GM19328 (cell line): Measurements from ENCODE around the gene DUSP12.
"Not testable (repeated sequence)": the region's sequence is repeated elsewhere in the genome, so short reads cannot be mapped to it uniquely, and the experiment has no call there.

Experiments used
- ATAC-seq: cut with Tn5 transposase; IDR thresholded peaks from one replicate; pipeline ENCODE4 v1.9.1; 2021; ENCODE audit warnings: mild to moderate bottlenecking, moderate library complexity; ENCODE audit not compliant: unreplicated experiment

Gene DUSP12

GRCh38 chr1:161768986-161769672, 19.5 kb downstream of the DUSP12 start:
- no peak for ATAC-seq

DNA sequence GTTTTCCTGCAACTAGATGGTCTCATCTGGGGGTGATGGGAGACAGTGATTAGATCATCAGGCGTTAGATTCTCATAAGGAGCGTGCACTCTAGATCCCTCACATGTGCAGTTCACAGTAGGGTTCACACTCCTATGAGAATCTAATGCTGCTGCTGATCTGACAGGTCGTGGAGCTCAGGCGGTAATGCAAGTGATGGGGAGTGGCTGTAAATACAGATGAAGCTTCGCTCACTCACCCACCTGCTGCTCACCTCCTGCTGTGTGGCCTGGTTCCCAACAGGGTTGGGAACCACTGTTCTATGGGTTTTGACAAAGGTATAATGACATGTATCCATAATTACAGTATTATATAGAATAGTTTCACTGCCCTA, 20.1 kb downstream of the DUSP12 start:
- not testable (repeated sequence) for ATAC-seq

DNA sequence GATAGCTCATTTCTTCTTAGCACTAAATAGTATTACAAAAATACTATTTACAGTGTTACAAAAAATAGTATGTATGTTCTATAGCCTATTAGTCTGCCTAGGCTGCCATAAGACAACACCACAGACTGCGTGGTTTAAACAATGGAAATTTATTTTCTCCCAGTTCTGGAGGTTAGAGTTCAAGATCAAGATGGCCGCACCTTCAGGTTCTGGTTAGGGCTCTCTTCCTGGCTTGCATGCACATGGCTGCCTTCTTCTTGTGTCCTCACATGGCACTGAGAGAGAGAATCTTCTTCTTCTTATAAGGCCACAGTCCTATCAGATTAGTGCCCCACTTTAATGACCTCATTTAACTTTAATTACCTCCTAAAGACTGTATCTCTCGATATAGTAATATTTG, 20.7 kb downstream of the DUSP12 start:
- no peak for ATAC-seq

- ATAC-seq = no peak
These were observed 21.6 kb downstream of the DUSP12 start for GRCh38 chr1:161771161-161771560.

GRCh38 chr1:161771973-161772372, 22.4 kb downstream of the DUSP12 start:
- no peak for ATAC-seq

DNA sequence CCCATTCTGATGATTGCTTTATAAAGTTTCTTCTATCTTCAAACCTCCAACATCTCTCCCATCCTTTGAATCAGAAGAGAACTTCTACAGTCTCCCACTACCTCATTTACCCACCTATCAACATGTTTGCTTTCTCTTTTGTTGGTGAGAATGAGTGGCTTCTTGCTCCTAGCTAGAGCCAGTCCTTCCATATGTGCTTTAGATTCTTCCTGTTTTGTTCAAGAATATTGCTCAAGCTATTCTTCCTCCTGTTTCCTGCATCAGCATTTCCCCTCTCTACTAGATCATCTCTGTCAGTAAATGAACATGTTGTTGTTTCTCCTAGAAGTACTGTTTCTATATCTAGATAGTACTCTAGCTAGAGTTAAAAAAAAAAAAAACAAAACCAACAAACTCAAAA, 22.8 kb downstream of the DUSP12 start:
- ATAC-seq = no peak

DNA sequence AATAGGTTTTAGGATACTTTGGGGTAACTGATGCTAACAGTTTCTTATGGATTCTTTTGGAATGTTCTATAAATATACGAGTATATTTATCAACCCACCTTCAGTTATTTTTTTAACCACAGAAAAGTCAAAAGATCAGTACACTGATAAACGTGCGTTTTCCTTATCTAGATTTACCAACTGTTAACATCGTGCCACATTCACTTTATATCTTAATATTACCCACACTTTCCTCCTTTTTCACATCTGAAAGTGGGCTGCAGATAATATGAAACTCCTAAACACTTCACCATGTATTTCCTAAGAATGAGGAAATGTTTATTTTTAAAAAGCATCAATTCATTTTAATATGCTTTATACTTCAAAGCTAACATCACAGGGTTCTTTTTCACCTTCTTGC, 24.2 kb downstream of the DUSP12 start:
- ATAC-seq = no peak

DNA sequence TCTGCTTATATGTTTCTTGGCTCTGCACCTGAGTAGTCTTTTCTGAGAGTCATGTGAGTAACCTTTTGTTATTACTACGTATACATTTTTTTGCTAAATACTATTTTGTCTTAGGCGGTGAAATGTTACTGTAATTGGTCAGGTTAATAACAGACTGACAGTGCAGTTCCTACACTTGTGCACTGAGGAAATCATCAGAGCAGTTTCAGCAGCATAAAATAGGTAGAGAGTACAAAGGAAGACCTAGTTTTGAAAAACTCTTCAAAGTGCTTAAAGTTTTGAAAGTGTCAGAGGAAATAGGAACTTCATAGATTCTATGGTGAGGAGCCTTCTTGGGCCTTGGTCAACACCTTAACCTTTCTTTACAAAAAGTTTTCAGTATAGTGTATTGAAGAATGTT, 27.7 kb downstream of the DUSP12 start:
- no peak for ATAC-seq

- no peak for ATAC-seq
These were observed 28.9 kb downstream of the DUSP12 start for GRCh38 chr1:161778522-161778921.

DNA sequence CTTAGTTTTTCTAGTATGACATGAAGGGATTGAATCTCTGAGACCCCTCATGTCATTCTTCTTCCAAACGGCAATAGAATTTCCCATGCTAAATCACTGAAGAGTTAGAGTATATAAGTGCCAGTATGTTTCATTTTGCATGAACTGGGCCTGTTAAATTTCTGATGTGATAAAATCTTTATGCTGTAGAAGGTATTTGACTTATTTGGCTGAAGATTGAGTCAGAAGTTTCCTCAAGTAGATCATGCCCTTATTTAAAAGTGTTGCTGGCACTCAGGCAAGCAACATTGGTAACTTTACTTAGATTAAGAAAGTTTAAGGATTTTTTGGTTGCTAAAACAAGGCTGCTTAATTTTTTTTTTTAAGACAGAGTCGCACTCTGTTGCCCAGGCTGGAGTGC, 29.8 kb downstream of the DUSP12 start:
- ATAC-seq = no peak

DNA sequence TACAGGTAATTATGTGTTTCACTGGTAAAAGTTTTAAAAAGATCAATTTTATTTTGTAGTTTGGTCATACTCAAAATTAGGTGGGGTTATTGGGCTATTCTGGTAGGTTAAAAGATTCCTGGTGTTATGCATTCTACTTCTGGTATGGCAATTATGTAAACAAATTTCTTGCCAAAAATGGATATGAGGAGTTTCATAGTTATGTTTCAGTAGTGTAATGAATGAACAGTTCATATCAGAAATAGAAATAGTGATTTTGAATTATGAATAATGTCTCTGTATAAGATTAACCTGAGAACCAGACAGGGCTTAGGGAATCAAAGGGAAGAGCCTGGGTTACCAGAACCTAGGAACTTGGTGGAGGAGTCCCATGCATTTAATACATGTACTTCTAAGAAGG, 32.4 kb downstream of the DUSP12 start:
- no peak for ATAC-seq

DNA sequence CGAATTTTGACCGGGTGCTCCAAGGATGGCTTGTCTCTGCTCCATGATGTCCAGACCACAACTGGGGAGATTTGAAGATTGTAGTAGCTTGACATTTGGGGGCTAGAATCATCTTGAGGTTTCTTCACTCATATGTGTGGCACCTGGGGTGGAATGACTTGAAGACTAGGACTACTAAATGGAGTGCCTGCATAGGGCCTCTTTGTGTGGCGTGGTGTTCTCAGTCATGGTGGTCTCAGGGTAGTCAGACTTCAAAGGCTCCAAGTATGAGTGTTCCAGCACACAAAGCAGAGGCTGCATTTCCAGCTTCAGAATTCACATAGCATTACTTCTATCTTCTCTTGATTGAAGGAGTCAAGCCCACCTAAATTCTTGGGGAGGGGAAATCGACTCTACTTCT, 33.3 kb downstream of the DUSP12 start:
- ATAC-seq = no peak

GRCh38 chr1:161784968-161785367, 35.4 kb downstream of the DUSP12 start:
- ATAC-seq = no peak

DNA sequence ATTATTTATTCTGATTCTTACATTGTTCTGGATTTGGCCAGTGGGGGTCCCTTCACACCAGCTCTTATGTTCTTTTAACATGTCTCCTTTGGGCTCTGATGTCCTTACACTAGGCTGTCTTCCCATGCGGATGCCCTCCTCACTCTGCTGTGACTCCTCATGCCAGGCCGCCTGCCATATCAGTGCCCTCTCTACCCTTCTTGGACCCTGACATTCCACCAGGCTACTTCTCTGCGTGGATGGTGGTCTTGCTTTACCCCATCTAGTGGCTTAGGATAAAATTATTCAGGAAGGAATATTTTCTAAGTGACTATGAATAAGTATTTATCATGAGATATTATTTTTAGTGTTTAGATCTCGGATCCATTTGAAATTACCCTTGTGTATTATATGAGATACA, 37.8 kb downstream of the DUSP12 start:
- no peak for ATAC-seq

DNA sequence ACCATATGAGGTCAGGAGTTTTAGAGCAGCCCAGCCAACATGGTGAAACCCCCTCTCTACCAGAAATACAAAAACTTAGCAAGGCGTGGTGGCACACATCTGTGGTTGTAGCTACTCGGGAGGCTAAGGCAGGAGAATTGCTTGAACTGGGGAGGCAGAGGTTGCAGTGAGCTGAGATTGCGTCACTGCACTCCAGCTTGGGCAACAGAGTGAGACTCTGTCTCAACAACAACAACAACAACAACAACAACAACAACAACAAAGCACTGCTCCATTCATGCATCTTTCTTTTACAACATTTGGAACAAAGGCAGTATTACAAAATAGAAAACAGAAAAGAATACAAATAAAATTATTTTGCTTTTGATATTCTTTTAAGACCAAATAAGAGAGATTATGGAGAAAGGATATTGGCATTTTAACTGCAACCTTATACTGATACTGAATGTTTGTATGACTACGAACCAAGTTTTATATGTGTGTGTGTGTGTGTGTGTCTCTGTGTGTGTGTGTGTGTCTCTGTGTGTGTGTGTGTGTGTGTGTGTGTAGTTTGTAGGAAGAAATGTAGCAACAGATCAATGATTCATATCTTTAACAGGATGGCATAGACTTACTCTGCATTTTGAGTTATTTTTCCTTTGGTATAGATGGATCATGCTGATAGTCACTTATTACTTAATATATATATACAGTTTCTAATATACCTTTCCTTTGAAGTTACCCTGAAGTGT, 41.2 kb downstream of the DUSP12 start:
- ATAC-seq = no peak

DNA sequence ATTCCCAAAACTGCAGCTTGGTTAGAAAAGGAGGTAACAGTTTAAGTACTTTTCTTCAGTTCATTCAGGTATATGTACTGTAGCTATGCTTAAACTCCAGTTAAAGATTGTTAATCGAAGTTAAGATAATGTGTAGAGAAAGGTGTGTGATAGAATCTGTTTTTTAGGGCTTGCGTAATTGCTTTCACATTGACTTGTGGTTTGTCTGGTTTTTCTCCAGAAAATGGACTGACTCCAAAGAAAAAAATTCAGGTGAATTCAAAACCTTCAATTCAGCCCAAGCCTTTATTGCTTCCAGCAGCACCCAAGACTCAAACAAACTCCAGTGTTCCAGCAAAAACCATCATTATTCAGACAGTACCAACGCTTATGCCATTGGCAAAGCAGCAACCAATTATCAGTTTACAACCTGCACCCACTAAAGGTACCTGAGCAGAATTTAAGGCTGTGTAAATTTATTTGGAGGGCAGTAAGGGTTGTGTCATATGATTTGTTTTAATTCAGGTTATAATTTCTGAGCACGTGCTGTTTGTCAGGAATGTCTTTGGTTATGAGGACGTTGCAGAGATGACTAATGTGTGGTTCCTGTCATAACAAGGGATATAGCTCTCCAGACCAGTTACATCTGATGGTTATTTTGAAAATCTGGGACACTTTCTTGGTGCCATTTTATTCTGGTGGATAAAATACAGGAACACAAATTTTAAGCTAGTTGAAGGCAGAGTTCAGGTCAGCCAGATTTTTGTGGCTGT, 42.5 kb downstream of the DUSP12 start:
- ATAC-seq = no peak

GRCh38 chr1:161792740-161793139, 43.2 kb downstream of the DUSP12 start:
- ATAC-seq = no peak

DNA sequence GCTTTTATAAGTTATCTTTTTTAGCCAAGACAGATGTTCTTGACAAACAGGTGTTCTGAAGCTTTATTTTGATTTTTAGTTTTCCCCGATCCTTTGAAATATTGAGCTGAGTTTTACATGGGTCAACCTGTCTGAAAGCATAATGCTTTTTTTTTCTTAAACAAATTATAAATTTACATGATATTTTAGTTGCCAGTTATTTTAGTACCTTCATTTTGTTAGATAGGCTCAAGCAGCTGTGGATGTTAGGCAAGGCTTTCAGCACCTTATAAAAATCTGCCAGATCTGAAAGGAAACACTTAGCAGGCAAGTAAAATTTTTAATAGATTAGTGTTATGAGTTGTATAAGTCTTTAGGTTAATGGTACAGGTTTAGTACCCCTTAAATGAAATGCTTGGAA, 50.2 kb downstream of the DUSP12 start:
- ATAC-seq = no peak

GRCh38 chr1:161801955-161802354, 52.4 kb downstream of the DUSP12 start:
- no peak for ATAC-seq

DNA sequence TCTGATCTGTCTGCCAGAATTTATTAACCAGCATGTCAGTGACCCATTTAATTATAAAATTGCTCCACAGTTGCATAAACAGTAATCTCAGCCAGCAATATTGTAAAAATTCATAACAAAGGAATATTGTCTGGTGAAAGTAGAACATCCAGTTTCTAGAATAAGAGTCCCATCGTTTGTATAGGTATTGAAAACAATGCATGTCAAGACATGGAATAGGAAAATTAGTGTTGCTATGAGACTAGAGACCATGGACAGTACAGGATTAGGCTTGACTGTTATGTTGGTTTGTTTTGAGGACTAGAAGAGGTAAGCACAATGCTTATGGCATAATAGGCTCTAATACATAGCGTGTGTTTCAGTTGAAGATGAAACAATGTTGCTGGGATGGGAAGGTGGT, 53.6 kb downstream of the DUSP12 start:
- no peak for ATAC-seq

DNA sequence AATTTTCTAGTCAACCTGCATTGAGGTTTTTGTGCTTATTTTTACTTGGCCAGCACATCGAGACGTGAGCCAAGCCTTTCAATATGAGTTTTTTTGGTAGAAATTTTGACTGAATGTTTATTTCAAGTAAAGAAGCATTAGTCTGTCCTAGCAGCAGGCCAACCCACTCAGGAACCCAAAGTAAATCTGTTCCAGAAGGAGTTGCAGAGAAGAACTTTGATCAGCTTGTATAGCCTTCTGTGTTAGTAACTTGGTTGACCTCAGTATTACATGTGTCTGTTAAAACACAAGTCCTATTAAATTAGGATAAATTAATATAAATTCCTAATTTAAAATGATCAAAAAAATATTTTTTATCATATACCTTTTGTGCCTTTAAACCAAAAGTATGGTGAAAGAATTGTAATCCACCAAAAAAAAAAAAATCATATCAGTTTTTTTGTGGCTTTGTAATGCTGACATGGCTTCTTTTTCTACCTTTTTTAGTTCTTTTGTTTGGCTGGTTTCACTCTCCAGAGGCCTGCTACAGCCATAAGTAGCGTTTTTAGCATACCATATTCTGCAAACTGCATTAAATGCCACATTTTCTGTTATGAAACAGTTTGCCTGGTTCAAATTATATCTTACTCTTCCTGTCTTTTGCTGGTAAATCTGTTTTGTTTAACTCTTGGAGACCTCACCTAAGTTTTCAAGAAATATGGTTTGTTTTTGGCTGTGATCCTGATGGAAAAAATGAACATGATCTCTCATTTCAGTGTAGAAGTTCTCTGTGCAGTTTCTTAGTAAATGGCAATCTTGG, 56.0 kb downstream of the DUSP12 start:
- no peak for ATAC-seq
